Sigmoid colon (tissue), 4 donors: ENCODE measurements around the gene PITX1.

ENCODE experiments used
- EP300 ChIP-seq, 4 donors: sonication (generic); formaldehyde crosslinking; IDR thresholded peaks; one replicate each; pipeline ENCODE4 v1.6.1; 2017; ENCODE audit warnings: antibody characterized with exemption in 4 of 4
- POLR2A ChIP-seq, 2 donors: fragments of 450-650 bp; IDR thresholded peaks; one replicate each; pipeline ENCODE4 v1.6.1; 2016; ENCODE audit warnings: antibody characterized with exemption in 2 of 2, mild to moderate bottlenecking in 2 of 2, moderate library complexity in 2 of 2
- TF ChIP-seq, protein P1 (sequence below), 4 experiments: fragments of 450-650 bp in 3 of 4; fragments of 200-600 bp in 1 of 4; IDR thresholded peaks; one replicate each; pipeline ENCODE4 v1.5.1; 2016 to 2019; ENCODE audit warnings: antibody characterized with exemption in 4 of 4, mild to moderate bottlenecking in 3 of 4, moderate library complexity in 2 of 4

DNA sequence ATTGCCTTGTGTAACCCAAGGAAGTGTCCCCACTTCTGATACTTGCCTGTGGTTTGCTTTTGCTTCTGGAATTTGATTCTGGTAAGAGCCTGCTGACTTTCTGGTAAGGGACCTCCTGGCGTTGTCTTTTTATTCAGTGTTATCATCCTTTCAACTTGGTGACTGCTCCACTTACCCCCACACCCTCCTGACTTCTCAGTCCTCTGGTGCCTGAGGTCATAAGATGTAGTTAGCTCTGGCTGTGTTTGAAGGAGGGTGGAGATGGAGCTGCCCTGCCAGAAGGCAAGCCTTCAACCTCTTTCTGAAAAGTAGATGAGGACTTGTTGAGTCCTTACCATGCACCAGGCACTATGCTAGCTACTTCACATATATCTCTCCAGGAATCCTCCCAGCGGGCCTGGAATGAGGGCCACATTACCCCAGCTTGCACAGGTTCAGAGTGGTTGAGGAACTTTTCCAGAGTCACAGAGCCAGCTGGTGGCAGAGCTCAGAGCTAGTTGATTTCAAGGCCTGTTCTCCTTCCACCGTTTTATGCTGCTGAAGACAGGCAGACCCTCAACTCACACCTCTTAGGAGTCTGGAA is 45.2 kb upstream of the PITX1 start:
- TF ChIP-seq, protein P1, sequence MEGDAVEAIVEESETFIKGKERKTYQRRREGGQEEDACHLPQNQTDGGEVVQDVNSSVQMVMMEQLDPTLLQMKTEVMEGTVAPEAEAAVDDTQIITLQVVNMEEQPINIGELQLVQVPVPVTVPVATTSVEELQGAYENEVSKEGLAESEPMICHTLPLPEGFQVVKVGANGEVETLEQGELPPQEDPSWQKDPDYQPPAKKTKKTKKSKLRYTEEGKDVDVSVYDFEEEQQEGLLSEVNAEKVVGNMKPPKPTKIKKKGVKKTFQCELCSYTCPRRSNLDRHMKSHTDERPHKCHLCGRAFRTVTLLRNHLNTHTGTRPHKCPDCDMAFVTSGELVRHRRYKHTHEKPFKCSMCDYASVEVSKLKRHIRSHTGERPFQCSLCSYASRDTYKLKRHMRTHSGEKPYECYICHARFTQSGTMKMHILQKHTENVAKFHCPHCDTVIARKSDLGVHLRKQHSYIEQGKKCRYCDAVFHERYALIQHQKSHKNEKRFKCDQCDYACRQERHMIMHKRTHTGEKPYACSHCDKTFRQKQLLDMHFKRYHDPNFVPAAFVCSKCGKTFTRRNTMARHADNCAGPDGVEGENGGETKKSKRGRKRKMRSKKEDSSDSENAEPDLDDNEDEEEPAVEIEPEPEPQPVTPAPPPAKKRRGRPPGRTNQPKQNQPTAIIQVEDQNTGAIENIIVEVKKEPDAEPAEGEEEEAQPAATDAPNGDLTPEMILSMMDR (IDR thresholded peaks at IDR 0.05), result no peak
- TF ChIP-seq POLR2A (IDR thresholded peaks at IDR 0.05), result no peak
- TF ChIP-seq EP300 (IDR thresholded peaks at IDR 0.05), result no peak
